Nephron (organoid): Measurements from ENCODE around the gene KIF2A.

ENCODE experiments used
- H3K27ac Mint-ChIP-seq, 3 experiments: 2 replicates each; pipeline ENCODE4 v1.8.0; 2020; ENCODE audit warnings: mixed read lengths in 3 of 3, mild to moderate bottlenecking in 2 of 3, moderate library complexity in 1 of 3
- H3K27me3 Mint-ChIP-seq: 2 replicates; pipeline ENCODE4 v1.8.0; 2021; ENCODE audit warnings: low read depth, mild to moderate bottlenecking, moderate library complexity, mixed read lengths
- H3K36me3 Mint-ChIP-seq: 2 replicates; pipeline ENCODE4 v1.8.0; 2020; ENCODE audit warnings: low read depth, mixed read lengths
- H3K4me1 Mint-ChIP-seq: 2 replicates; pipeline ENCODE4 v1.8.0; 2020; ENCODE audit warnings: mixed read lengths
- H3K4me3 Mint-ChIP-seq, 3 experiments: 2 replicates each; pipeline ENCODE4 v1.8.0; 2020; ENCODE audit warnings: mild to moderate bottlenecking in 3 of 3, mixed read lengths in 3 of 3, moderate library complexity in 2 of 3
- H3K9me3 Mint-ChIP-seq: 2 replicates; pipeline ENCODE4 v1.8.0; 2020; ENCODE audit warnings: mixed read lengths
- CTCF ChIP-seq, 3 experiments: fragments of 200-600 bp; sonication (generic); IDR thresholded peaks; one replicate each; pipeline ENCODE4 v1.5.0; 2021; ENCODE audit warnings: antibody characterized with exemption in 3 of 3; ENCODE audit not compliant: unreplicated experiment in 3 of 3

KIF2A gene

GRCh38 chr5:62354028-62354874 lies 48.2 kb downstream of the KIF2A start:
- TF ChIP-seq CTCF (IDR thresholded peaks at IDR 0.05; ENCODE audit: unreplicated experiment in 3 of 3) = peak; percentile 52 to 73 (median 59)
- Mint-ChIP-seq H3K4me1 (no peaks in the 10 kb centered on the region), H3K36me3 (peaks cover 43% of the 10 kb centered on the region), H3K27ac (no peak overlapping the region), H3K4me3 (no peak overlapping the region), H3K9me3 (no peaks in the 10 kb centered on the region), H3K27me3 (no peaks in the 10 kb centered on the region)

DNA sequence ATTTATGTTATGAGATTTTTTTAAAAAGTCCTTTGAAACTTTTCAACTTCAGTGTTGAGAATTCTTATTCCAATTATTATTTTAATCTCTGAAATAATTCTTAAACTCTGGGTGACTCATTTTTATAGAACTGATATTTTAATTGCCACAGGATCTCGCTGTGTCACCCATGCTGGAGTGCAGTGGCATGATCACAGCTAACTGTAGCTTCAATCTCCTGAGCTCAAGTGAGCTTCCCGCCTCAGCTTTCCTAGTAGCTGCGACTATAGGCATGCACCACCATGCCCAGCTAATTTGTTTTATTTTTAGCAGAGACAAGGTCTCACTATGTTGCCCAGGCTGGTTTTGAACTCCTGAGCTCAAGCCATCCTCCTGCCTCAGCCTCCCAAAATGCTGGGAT lies 56.7 kb downstream of the KIF2A start:
- Mint-ChIP-seq H3K4me3 (no peak overlapping the region), H3K36me3 (peaks cover 59% of the 10 kb centered on the region), H3K4me1 (no peaks in the 10 kb centered on the region), H3K27ac (no peak overlapping the region), H3K27me3 (no peaks in the 10 kb centered on the region), H3K9me3 (peaks cover 5% of the 10 kb centered on the region)
- no peak for TF ChIP-seq CTCF (IDR thresholded peaks at IDR 0.05; ENCODE audit: unreplicated experiment in 3 of 3)

DNA sequence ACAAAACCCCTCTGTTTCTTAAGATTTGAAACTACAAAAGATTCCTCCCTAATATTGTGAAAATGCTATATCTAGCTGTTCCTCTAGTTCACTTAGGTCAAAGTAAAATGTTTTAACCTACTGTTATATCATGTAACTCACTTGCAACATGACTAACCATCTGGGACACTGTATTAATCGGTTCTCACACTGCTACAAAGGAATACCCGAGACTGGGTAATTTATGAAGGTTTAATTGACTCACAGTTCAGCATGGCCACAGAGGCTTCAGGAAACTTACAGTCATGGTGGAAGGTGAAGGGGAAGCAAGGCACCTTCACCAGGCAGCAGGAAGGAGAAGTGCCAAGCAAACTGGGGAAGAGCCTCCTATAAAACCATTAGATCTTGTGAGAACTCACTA lies 63.0 kb downstream of the KIF2A start:
- Mint-ChIP-seq H3K4me3 (no peak overlapping the region), H3K9me3 (peaks cover 5% of the 10 kb centered on the region), H3K27ac (no peak overlapping the region), H3K36me3 (peaks cover 61% of the 10 kb centered on the region), H3K4me1 (no peaks in the 10 kb centered on the region), H3K27me3 (no peaks in the 10 kb centered on the region)
- TF ChIP-seq CTCF (IDR thresholded peaks at IDR 0.05; ENCODE audit: unreplicated experiment in 3 of 3) = no peak

DNA sequence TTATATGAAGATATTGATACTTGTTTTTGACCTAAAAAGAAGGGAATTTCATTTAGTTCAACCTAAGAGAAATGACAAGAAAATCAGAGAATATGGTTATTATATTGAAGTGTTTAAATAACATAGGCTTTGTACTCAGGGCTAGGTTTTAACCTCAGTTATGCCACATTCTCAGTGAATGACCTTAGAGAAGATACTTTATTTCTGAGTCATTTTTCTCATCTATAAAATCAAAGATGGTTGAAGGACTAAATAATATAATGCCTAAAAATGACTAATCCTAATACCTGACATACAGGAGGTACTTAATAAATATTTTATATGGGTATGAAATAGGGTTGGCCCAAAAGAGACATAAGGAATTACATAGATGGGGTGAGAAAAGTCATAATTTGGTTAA lies 65.4 kb downstream of the KIF2A start:
- peaks cover 54% of the 10 kb centered on the region for H3K36me3 Mint-ChIP-seq
- no peaks in the 10 kb centered on the region for H3K9me3 Mint-ChIP-seq
- no peak overlapping the region for H3K4me3 Mint-ChIP-seq
- TF ChIP-seq CTCF (IDR thresholded peaks at IDR 0.05; ENCODE audit: unreplicated experiment in 3 of 3) = no peak
- H3K4me1 Mint-ChIP-seq = no peaks in the 10 kb centered on the region
- no peaks in the 10 kb centered on the region for H3K27me3 Mint-ChIP-seq
- no peak overlapping the region for H3K27ac Mint-ChIP-seq

GRCh38 chr5:62372600-62372999 lies 66.6 kb downstream of the KIF2A start:
- Mint-ChIP-seq H3K27me3 (no peaks in the 10 kb centered on the region), H3K4me3 (no peak overlapping the region), H3K27ac (no peak overlapping the region), H3K36me3 (peaks cover 54% of the 10 kb centered on the region), H3K9me3 (no peaks in the 10 kb centered on the region), H3K4me1 (no peaks in the 10 kb centered on the region)
- TF ChIP-seq CTCF (IDR thresholded peaks at IDR 0.05; ENCODE audit: unreplicated experiment in 3 of 3) = no peak

DNA sequence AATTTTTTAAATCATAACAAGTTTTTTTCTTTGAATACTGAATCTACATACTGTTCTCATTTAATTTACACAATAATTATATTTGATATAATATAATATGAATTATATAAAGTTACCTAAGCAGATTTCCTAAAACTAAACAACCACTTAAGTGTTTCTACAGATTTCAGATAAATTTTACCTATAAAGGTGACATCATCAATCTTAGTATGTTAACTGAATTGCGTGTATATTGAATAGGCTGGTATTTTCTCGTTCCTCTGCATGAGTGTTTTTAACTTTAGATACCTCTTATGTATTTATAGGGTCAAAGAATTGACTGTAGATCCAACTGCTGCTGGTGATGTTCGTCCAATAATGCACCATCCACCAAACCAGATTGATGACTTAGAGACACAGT lies 67.4 kb downstream of the KIF2A start:
- H3K9me3 Mint-ChIP-seq = no peaks in the 10 kb centered on the region
- H3K4me3 Mint-ChIP-seq = no peak overlapping the region
- no peaks in the 10 kb centered on the region for H3K27me3 Mint-ChIP-seq
- H3K36me3 Mint-ChIP-seq = peaks cover 61% of the 10 kb centered on the region
- H3K27ac Mint-ChIP-seq = no peak overlapping the region
- no peak for TF ChIP-seq CTCF (IDR thresholded peaks at IDR 0.05; ENCODE audit: unreplicated experiment in 3 of 3)
- no peaks in the 10 kb centered on the region for H3K4me1 Mint-ChIP-seq
